ENCODE data around the gene BIRC3.
"Not testable (repeated sequence)": the region's sequence is repeated elsewhere in the genome, so short reads cannot be mapped to it uniquely, and the experiment has no call there.

The BIRC3 gene

GRCh38 chr11:102296757-102297156 is 20.5 kb upstream of the BIRC3 start:
- not testable (repeated sequence) for DNase-seq

DNA sequence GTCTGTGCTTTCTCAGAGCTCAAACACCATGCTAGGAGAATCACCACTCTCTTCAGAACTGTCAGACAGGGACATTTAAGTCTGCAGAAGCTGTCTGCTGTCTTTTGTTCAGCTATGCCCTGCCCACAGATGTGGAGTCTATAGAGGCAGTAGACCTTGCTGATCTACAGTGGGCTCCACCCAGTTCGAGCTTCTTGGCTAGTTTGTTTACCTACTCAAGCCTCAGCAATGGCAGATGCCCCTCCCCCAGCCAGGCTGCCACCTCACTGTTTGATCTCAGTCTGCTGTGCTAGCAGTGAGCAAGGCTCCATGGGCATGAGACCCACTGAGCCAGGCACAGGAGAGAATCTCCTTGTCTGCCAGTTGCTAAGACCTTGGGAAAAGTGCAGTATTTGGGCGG is 16.4 kb upstream of the BIRC3 start:
- not testable (repeated sequence) for DNase-seq

DNA sequence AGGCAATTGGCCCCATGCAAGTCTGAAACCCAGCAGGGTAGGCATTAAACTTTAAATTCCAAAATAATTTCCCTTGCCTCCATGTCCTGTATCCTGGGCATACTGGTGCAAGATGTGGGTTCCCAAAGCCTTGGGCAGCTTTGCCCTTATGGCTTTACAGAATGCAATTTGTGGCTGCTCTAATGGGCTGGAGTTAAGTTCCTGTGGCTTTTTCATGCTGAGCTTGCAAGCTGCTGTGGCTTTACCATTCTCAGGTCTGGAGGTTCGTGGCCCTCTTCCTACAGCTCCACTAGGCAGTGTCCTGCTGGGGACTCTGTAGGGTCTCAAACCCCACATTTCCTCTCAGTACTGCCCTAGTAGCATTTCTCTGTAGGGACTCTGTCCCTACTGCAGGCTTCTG is 15.0 kb upstream of the BIRC3 start:
- DNase-seq: no peak

GRCh38 chr11:102304686-102305085 is 12.6 kb upstream of the BIRC3 start:
- no peak for DNase-seq

GRCh38 chr11:102305352-102306047 is 11.8 kb upstream of the BIRC3 start:
- DNase-seq: no peak

DNA sequence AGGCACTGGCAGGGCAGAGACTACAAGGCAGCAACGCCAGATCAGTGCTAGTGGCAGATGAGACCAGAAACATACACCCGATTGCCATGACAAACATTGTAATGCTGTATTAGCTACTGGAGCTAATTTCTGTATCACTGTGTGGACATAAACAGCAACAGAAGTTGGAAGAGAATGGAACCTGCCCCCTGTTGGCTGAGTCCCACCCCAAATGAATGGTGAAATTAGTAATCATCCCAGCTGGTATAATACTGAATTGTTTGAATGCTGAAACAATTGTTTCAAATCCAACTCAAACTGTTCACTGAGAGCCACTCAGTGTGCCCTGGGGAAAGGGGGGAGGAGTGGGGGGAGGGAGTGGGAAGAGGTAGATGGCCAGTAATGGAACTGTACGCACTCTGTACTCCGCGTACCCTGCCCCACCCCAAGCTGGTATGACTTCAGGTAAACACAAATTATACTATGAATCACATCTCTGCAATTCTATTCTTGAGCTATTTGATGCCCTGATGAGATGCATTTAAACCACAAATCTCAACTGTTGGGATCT is 11.2 kb upstream of the BIRC3 start:
- DNase-seq: no peak

GRCh38 chr11:102306817-102307726 is 10.2 kb upstream of the BIRC3 start:
- no peak for DNase-seq

DNA sequence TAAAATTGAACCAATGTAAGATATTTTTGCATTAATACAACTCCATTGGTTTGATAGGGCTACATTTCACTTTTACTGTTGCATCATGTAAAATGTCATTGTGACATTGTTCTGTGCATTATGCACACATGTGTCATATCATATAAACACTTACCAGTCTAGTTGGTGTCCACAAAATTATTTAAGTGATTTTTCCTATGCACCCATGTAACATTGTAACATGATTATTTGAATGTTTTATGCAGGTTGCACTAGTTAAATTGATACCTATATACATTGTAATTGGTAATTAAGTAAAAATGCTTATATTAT is 9.6 kb upstream of the BIRC3 start:
- DNase-seq: no peak

DNA sequence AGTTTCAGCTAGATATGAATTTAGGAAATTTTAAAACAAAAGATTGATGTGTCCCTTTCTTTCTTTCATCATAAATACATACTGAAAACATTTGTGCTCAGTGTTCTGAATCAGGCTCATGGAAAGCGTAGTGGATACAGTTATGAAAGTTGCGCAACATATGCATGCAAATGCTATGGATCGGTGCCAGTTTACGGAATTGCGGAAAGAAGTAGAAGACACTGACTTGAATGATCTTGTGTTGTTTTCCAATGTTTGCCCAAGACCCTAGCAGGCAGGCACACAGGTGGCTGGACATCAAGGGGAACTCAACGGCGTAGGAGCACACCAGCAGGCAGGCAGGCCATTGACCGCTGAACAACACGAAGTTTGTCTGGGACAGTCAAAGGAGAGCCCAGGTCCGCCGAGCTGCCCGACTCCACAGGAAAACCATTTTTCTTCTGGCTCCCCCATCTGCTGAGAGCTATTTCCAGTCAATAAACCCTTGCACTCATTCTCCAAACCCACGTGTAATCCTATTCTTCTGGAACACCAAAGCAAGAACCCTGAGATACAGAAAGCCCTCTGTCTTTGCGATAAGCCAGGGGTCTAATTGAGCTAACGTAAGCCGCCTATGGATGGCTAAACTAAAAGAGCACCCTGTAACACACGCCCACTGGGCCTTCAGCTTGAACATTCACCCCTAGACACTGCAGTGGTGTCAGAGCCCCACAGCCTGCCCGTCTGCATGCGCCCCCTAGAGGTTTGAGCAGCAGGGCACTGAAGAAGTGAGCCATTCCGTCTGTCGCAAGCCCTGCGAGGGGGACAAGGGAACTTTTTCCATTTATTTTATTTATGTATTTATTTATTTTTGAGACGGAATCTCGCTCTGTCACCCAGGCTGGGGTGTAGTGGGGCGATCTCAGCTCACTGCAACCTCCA is 7.4 kb upstream of the BIRC3 start:
- DNase-seq: no peak

DNA sequence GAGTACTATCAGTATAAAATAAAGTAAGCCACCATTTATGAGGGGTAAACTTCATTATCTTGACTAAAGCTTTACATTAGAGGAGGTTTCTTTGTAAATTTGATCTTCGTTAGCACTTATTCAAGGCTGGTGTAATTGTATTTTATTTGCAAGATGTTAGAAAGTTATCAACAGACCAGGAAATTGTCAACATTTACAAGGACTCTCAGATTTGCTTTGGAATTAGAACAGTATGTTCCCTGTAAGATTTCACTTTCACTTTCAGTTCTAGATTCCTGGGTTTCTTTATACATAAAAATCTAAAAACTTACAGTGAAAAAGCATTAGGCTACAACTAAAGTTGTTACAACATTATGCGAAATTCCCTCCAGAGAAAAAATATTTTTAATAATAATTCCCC is 4.6 kb upstream of the BIRC3 start:
- DNase-seq: no peak

DNA sequence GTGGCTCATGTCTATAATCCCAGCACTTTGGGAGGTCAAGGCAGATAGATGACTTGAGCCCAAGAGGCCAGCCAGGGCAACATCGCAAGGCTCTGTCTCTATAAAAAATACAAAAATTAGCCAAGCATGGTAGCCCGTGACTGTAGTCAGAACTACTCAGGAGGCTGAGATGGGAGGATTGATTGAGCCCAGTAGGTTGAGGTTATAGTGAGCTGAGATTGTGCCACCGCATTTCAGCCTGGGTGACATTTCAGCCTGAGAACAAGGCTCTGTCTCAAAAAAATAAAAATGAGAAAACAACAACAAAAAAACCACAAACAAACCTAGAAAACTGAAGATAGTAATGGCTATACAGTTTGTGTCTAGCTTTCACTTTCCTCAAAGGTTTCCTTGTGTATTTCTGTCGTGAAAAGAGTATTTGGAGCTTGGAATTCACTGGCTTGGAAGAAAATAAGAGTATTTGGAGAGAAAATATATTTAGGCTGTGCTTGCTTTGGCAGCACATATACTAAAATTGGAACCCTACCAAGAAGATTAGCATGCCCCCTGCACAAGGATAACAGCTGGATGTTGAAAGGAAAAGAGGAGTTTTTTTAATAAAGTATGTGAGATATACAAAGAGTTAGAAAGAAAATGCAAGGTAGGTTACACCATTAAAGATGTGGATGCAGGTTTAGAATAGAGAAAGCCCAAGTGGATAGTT is 3.9 kb upstream of the BIRC3 start:
- DNase-seq: no peak

GRCh38 chr11:102314784-102315183 is 2.5 kb upstream of the BIRC3 start:
- no peak for DNase-seq

DNA sequence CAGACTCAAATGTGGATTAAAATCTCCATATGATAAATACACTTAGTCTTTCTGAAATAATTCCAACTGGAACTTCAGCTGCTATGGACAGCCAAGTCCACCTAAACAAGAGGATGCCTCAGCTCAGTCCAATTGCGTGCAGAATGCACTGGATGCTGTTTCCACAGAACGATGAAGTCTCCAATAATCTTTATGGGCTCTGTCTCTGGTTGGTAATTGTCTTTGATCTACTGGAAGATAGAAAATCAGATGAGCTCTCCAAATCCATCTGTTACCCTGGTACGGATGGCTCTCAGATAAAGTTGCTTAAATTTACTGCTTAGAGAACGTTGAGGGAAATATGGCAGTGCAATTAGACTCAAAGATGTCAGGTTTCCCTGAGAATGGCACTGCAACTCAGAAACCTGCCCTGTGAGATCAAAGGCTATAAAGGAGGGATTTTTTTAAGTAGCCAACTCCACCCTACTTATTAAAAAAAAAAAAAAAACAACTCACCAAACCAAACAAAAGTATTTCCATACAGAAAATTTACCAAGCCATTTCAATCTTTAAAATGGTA is 859 bp upstream of the BIRC3 start:
- DNase-seq: no peak

DNA sequence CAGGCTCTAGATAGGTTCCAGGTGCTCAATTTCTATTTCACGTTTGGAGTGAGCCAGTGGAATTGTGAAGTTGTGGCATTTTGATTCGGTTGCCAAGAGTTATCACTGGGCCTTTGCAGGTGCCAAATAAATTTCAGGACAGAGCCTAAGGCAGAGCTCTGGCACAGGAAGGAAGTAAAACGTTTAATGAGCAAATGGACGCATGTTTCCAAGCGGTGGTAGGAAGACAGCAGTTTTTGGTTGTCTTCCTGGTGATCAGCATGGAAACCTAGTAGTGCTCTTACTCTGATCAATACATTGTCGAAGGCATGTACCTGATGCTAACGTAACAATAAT is 452 bp downstream of the BIRC3 start:
- no peak for DNase-seq

- DNase-seq: peak; percentile 70
Measured at GRCh38 chr11:102318469-102318868, 1.2 kb downstream of the BIRC3 start.

- DNase-seq: no peak
Measured at GRCh38 chr11:102319544-102319943, 2.3 kb downstream of the BIRC3 start.

DNA sequence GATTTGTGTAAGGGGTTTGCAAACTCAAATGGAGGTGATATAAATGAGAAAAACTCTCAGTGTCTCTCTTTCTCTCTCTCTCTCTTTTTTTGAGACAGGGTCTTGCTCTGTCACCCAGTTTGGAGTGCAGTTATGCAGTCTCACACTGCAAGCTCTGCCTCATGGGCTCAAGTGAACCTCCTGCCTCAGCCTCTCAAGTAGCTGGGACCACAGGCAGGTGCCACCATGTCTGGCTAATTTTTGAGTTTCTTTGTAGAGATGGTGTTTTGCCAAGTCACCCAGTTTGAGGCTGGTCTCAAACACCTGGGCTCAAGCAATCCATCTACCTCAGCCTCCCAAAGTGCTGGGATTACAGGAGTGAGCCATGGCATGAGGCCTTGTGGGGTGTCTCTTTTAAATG is 2.9 kb downstream of the BIRC3 start:
- DNase-seq: no peak

DNA sequence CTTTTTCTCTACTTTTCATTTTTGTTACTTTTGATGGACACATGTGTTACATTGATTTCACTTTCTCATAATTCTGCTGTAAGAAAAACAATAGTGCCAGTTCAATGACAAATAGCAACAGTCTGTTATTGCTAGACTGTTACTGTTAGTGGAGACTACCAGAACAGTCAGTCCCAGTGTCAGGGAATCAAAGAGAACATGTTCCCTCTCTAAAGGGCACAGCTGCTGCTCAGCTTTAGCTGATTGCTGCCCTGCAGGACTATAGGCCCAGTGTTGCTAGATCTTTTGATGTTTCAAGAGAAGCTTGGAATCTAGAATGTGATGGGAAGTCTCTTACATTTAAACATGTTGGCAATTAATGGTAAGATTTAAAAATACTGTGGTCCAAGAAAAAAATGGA is 3.4 kb downstream of the BIRC3 start:
- DNase-seq: no peak

DNA sequence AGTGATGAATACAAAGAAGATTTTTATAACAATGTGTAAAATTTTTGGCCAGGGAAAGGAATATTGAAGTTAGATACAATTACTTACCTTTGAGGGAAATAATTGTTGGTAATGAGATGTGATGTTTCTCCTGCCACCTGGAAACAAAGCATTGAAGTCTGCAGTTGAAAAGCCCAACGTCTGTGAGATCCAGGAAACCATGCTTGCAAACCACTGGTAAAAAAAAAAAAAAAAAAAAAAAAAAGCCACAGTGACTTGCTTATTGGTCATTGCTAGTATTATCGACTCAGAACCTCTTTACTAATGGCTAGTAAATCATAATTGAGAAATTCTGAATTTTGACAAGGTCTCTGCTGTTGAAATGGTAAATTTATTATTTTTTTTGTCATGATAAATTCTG is 5.3 kb downstream of the BIRC3 start:
- DNase-seq: no peak

- DNase-seq: no peak
Measured at GRCh38 chr11:102323542-102324251, 6.4 kb downstream of the BIRC3 start.

- no peak for DNase-seq
Measured at GRCh38 chr11:102325088-102325487, 7.8 kb downstream of the BIRC3 start.

GRCh38 chr11:102328748-102329147 is 11.5 kb downstream of the BIRC3 start:
- no peak for DNase-seq
